Neuronal stem cell (in vitro differentiated cells): ENCODE results near the gene RABGAP1.

Source experiments
- DNase-seq: peaks from one replicate; pipeline ENCODE4 v3.0.0-alpha.2; 2013; ENCODE audit warnings: low spot score
- H2AFZ ChIP-seq: one replicate; pipeline ENCODE4 v1.6.1; 2013; ENCODE audit warnings: mild to moderate bottlenecking, low read length, inconsistent platforms
- H2AK5ac ChIP-seq: 2 replicates; pipeline ENCODE4 v1.6.1; 2013; ENCODE audit warnings: low read depth, mild to moderate bottlenecking, inconsistent platforms, low read length, moderate library complexity, mixed read lengths
- H2BK120ac ChIP-seq: 2 replicates; pipeline ENCODE4 v1.6.1; 2013; ENCODE audit warnings: low read depth, mild to moderate bottlenecking, inconsistent platforms, low read length, moderate library complexity, mixed read lengths
- H2BK12ac ChIP-seq: one replicate; pipeline ENCODE4 v1.6.1; 2013; ENCODE audit warnings: low read length, inconsistent platforms
- H2BK15ac ChIP-seq: 2 replicates; pipeline ENCODE4 v1.6.1; 2013; ENCODE audit warnings: mild to moderate bottlenecking, low read length, inconsistent platforms, mixed read lengths
- H2BK5ac ChIP-seq: one replicate; pipeline ENCODE4 v1.6.1; 2013; ENCODE audit warnings: inconsistent platforms, mild to moderate bottlenecking, low read length, moderate library complexity
- H3K14ac ChIP-seq: one replicate; pipeline ENCODE4 v1.6.1; 2013; ENCODE audit warnings: low read length, inconsistent platforms
- H3K18ac ChIP-seq: 2 replicates; pipeline ENCODE4 v1.6.1; 2013; ENCODE audit warnings: low read length, inconsistent platforms
- H3K23ac ChIP-seq: 2 replicates; pipeline ENCODE4 v1.6.1; 2013; ENCODE audit warnings: low read depth, mild to moderate bottlenecking, mixed read lengths, low read length, inconsistent platforms; ENCODE audit not compliant: poor library complexity
- H3K27ac ChIP-seq: replicated peaks from 3 replicates; pipeline ENCODE4 v1.5.1; 2013; ENCODE audit warnings: low read length, inconsistent platforms
- H3K27me3 ChIP-seq, 3 experiments: 2 replicates each; pipeline ENCODE4 v1.6.1; 2013; ENCODE audit warnings: low read length in 3 of 3, mild to moderate bottlenecking in 2 of 3, inconsistent platforms in 1 of 3, low read depth in 1 of 3, mixed read lengths in 1 of 3, moderate library complexity in 1 of 3; ENCODE audit not compliant: control insufficient read depth in 3 of 3, insufficient read depth in 3 of 3
- H3K36me3 ChIP-seq, 2 donors: replicated peaks in 1 of 2; 2 replicates each; pipeline ENCODE4 v1.6.1; 2013; ENCODE audit warnings: low read length in 2 of 2; ENCODE audit not compliant: control insufficient read depth in 2 of 2, insufficient read depth in 2 of 2
- H3K4ac ChIP-seq: 2 replicates; pipeline ENCODE4 v1.6.1; 2013; ENCODE audit warnings: inconsistent platforms, mild to moderate bottlenecking, low read length, moderate library complexity
- H3K4me1 ChIP-seq, 2 donors: 1 replicate in 1 of 2; 2 replicates in 1 of 2; pipeline ENCODE4 v1.6.1; 2013; ENCODE audit warnings: low read length in 2 of 2, low read depth in 1 of 2; ENCODE audit not compliant: control insufficient read depth in 2 of 2, insufficient read depth in 1 of 2
- H3K4me2 ChIP-seq: one replicate; pipeline ENCODE4 v1.6.1; 2013; ENCODE audit warnings: mild to moderate bottlenecking, low read length, inconsistent platforms; ENCODE audit not compliant: insufficient read depth, poor library complexity, severe bottlenecking
- H3K4me3 ChIP-seq, 2 donors: 2 replicates each; pipeline ENCODE4 v1.5.1; 2013; ENCODE audit warnings: low read length in 2 of 2, mild to moderate bottlenecking in 2 of 2, inconsistent platforms in 1 of 2, moderate library complexity in 1 of 2
- H3K79me1 ChIP-seq: one replicate; pipeline ENCODE4 v1.6.1; 2013; ENCODE audit warnings: low read depth, mild to moderate bottlenecking, inconsistent platforms, low read length, moderate library complexity
- H3K9ac ChIP-seq: one replicate; pipeline ENCODE4 v1.6.1; 2013; ENCODE audit warnings: mild to moderate bottlenecking, low read depth, low read length, inconsistent platforms; ENCODE audit not compliant: poor library complexity
- H3K9me3 ChIP-seq, 2 donors: replicated peaks in 1 of 2; 2 replicates each; pipeline versions ENCODE3 to v1.6.1; 2013; ENCODE audit warnings: low read length in 2 of 2, mild to moderate bottlenecking in 2 of 2, inconsistent platforms in 1 of 2, low read depth in 1 of 2, mixed read lengths in 1 of 2, moderate library complexity in 1 of 2; ENCODE audit not compliant: control insufficient read depth in 2 of 2, insufficient read depth in 1 of 2
- H4K8ac ChIP-seq: one replicate; pipeline ENCODE4 v1.6.1; 2013; ENCODE audit warnings: low read depth, mild to moderate bottlenecking, inconsistent platforms, low read length, moderate library complexity
- H4K91ac ChIP-seq: one replicate; pipeline ENCODE4 v1.6.1; 2013; ENCODE audit warnings: low read length, low read depth, mild to moderate bottlenecking, inconsistent platforms; ENCODE audit not compliant: poor library complexity
- WGBS, 2 donors: extraction: QIAGEN DNeasy Blood & Tissue Kit; methylation state at CpG; one replicate each; pipeline ENCODE4 v1.1.7; 2013; ENCODE audit warnings: missing lambda C conversion rate in 2 of 2, mixed read lengths in 1 of 2; ENCODE audit not compliant: insufficient read length in 2 of 2, insufficient replicate concordance in 1 of 2; ENCODE audit errors: extremely low coverage in 2 of 2; 5-methylcytosine and 5-hydroxymethylcytosine counted together

RABGAP1 gene

DNA sequence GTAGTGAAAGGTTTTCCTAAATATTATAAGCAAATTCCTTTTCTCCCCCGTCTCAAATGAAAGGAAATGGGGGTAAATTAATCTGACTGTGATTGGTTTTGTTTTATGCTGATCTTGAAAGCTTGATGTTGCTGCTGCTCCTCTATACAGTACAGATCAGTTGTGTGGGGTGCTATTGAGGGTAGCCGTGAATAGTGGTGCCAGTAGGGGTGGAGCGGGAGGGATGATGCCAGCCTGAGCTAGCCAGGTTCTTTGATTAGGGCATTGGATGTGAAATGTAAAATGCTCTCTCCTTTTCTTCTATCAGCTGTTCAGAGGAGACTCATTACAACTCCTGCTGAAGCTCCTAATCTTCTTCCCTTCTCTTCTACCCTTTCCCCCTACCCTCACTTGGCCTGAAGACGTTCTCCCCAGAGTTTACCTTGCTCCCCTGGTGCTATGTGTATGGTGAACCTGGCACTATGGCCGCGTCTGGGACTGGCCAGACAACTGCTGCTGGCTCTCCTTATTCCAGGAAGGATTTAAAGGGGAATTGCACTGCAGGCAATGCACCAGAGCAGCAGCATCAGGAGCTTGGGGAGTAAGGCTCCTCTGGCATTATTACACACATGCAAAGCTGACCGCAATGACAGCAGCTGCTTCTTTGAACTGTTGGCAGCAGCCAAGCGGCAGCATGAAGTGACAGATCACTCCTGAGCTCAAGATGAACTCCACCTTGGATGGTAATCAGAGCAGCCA, 93.2 kb downstream of the RABGAP1 start:
- peak overlapping the region; percentile 15 for H3K18ac ChIP-seq
- H2BK5ac ChIP-seq = no peak overlapping the region
- H2AFZ ChIP-seq = no peak overlapping the region
- no CpG with 5 or more reads among the region's 8 CpGs for WGBS, 2 donors
- H3K14ac ChIP-seq = no peak overlapping the region
- peak overlapping the region; percentile 21 for H3K4me2 ChIP-seq
- H3K9ac ChIP-seq = no peak overlapping the region
- no peak overlapping the region for H2BK12ac ChIP-seq
- H3K27me3 ChIP-seq = no peaks in the 10 kb centered on the region
- peaks cover 2 to 55% of the 10 kb centered on the region in 2 donors for H3K36me3 ChIP-seq
- H2AK5ac ChIP-seq = no peak overlapping the region
- H3K4me3 ChIP-seq = no peak overlapping the region
- peaks cover 10 to 16% of the 10 kb centered on the region in 2 donors for H3K4me1 ChIP-seq
- H3K4ac ChIP-seq = peak overlapping the region; percentile 13
- H3K27ac ChIP-seq = peak overlapping the region; percentile 28
- H4K8ac ChIP-seq = no peak overlapping the region
- no peak overlapping the region for H4K91ac ChIP-seq
- H3K23ac ChIP-seq = no peak overlapping the region
- no peak for DNase-seq
- H2BK120ac ChIP-seq = peak overlapping the region; percentile 38
- H3K79me1 ChIP-seq = peaks cover 2% of the 10 kb centered on the region
- H3K9me3 ChIP-seq = no peaks in the 10 kb centered on the region
- H2BK15ac ChIP-seq = peak overlapping the region; percentile 40

DNA sequence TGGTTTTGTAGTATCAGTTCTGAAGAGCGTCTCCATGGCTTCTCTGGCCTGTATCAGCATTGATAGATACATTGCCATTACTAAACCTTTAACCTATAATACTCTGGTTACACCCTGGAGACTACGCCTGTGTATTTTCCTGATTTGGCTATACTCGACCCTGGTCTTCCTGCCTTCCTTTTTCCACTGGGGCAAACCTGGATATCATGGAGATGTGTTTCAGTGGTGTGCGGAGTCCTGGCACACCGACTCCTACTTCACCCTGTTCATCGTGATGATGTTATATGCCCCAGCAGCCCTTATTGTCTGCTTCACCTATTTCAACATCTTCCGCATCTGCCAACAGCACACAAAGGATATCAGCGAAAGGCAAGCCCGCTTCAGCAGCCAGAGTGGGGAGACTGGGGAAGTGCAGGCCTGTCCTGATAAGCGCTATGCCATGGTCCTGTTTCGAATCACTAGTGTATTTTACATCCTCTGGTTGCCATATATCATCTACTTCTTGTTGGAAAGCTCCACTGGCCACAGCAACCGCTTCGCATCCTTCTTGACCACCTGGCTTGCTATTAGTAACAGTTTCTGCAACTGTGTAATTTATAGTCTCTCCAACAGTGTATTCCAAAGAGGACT, 94.2 kb downstream of the RABGAP1 start:
- peak overlapping the region in 1 of 2 donors; percentile 52 for H3K4me3 ChIP-seq
- no peak overlapping the region for H2BK5ac ChIP-seq
- no CpG with 5 or more reads among the region's 13 CpGs for WGBS, 2 donors
- H2BK15ac ChIP-seq = no peak overlapping the region
- no peak overlapping the region for H2AFZ ChIP-seq
- H3K4me1 ChIP-seq = peaks cover 10 to 16% of the 10 kb centered on the region in 2 donors
- no peak overlapping the region for H2BK12ac ChIP-seq
- no peak for DNase-seq
- H4K8ac ChIP-seq = no peak overlapping the region
- no peak overlapping the region for H2AK5ac ChIP-seq
- H3K4ac ChIP-seq = no peak overlapping the region
- H3K79me1 ChIP-seq = peaks cover 2% of the 10 kb centered on the region
- H2BK120ac ChIP-seq = no peak overlapping the region
- H3K23ac ChIP-seq = no peak overlapping the region
- H3K36me3 ChIP-seq = peaks cover 2 to 52% of the 10 kb centered on the region in 2 donors
- no peak overlapping the region for H3K9ac ChIP-seq
- no peaks in the 10 kb centered on the region for H3K27me3 ChIP-seq
- no peak overlapping the region for H3K18ac ChIP-seq
- H3K27ac ChIP-seq = no peak overlapping the region
- no peaks in the 10 kb centered on the region for H3K9me3 ChIP-seq
- no peak overlapping the region for H4K91ac ChIP-seq
- H3K4me2 ChIP-seq = no peak overlapping the region
- no peak overlapping the region for H3K14ac ChIP-seq

DNA sequence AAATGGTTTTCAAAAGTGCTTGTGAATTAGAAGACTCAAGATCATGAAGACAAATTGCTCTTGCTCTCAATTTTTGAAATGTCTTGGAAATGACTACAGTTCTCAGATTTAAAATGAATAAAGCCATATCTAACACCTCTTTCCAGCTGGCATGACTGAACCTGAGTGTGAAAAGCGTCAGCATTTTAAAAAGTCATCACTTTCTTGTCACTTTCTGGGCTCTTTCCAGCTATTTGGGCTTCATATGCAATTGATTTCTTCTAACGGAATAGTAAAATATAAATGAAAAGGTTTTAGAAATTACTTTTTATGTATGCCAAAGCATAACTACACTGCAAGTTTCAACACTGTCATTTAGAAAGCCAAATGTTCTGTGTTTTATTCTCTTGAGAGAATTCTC, 95.0 kb downstream of the RABGAP1 start:
- Histone ChIP-seq H3K4me3 (no peak overlapping the region), H3K4me1 (peaks cover 10 to 16% of the 10 kb centered on the region in 2 donors), H3K4me2 (no peak overlapping the region), H3K14ac (no peak overlapping the region), H2BK15ac (no peak overlapping the region), H3K4ac (no peak overlapping the region), H2AFZ (no peak overlapping the region), H3K23ac (no peak overlapping the region), H3K9ac (no peak overlapping the region), H2BK12ac (no peak overlapping the region), H4K91ac (no peak overlapping the region), H3K27me3 (no peaks in the 10 kb centered on the region), H3K79me1 (peaks cover 2% of the 10 kb centered on the region), H4K8ac (no peak overlapping the region), H3K9me3 (no peaks in the 10 kb centered on the region), H2BK5ac (no peak overlapping the region), H3K36me3 (peaks cover 2 to 52% of the 10 kb centered on the region in 2 donors), H2BK120ac (no peak overlapping the region), H3K27ac (no peak overlapping the region), H2AK5ac (no peak overlapping the region), H3K18ac (no peak overlapping the region)
- no peak for DNase-seq
- WGBS, 2 donors = no CpG with 5 or more reads among the region's 2 CpGs

DNA sequence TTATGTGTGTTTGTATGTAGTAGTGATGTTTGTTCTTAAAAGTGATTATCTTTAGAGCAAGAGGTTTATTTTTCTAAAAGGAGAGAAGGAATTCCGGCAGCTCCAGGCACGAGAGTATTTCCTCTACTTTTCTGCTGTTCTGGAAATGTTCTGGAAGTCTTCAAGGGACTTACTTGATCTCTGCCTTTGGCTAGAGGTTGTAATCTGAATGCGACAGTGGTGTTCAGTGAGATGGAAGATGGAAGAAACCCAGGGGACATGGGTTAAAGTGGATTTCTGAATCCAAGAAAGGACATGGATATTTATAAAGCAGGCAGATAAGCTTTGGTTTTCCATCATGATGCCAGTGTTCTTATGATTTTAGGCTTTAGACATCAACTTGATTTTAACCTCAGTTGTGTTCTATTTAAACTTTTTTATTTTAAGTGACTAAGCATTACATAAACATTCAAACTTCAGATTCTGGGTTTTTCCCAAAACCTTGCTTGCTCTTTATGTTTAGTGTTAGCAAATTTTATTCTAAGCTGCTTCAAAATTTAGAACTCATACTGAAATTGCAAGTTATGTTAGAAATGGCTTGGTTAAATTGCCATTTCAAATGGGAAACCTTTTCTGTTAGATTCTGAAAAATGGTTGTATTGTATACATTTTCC, 96.2 kb downstream of the RABGAP1 start:
- Histone ChIP-seq H2BK15ac (no peak overlapping the region), H2BK120ac (no peak overlapping the region), H3K36me3 (peaks cover 5 to 60% of the 10 kb centered on the region in 2 donors), H4K8ac (no peak overlapping the region), H3K18ac (no peak overlapping the region), H3K23ac (no peak overlapping the region), H3K4ac (no peak overlapping the region), H3K27ac (no peak overlapping the region), H3K79me1 (peaks cover 2% of the 10 kb centered on the region), H3K27me3 (no peaks in the 10 kb centered on the region), H2BK12ac (no peak overlapping the region), H3K9ac (no peak overlapping the region), H3K14ac (no peak overlapping the region), H2BK5ac (no peak overlapping the region), H3K4me1 (peaks cover 10 to 17% of the 10 kb centered on the region in 2 donors), H2AFZ (no peak overlapping the region), H3K4me3 (no peak overlapping the region), H3K4me2 (no peak overlapping the region), H4K91ac (no peak overlapping the region), H3K9me3 (no peaks in the 10 kb centered on the region), H2AK5ac (no peak overlapping the region)
- no peak for DNase-seq
- WGBS, 2 donors = no CpG with 5 or more reads among the region's 3 CpGs
